GM18861 (cell line): Measurements from ENCODE around the gene CTXND1.
"Not testable (repeated sequence)": the region's sequence is repeated elsewhere in the genome, so short reads cannot be mapped to it uniquely, and the experiment has no call there.

Source experiments
- ATAC-seq: cut with Tn5 transposase; IDR thresholded peaks from one replicate; pipeline ENCODE4 v1.9.1; 2021; ENCODE audit not compliant: unreplicated experiment

Gene CTXND1

DNA sequence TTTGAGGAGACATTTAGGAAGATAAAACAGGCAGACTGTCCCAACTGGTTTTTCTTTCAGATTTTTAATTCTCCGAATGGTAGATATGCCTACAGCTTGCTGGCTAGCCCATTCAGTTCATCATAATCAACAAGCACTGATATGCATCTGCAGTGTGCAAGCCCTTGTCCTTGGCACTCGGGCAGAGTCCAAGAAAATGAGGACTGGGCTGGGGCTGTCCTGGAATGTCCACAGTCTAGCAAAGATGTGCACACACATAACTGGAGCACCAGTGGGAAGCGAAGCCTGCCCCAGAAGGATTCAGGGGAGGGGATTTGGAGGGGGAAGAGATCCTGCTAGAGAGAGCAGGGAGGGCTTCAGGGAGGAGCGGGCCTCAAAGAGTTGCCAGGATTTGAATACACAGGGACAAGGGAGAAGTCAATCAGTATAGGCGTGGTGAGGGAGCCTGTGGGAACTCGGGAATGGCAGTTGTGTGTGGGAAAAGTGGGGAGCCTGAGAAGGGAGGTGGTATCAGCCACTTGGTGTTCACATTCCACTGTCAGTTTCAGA is 90.5 kb downstream of the CTXND1 start:
- no peak for ATAC-seq

DNA sequence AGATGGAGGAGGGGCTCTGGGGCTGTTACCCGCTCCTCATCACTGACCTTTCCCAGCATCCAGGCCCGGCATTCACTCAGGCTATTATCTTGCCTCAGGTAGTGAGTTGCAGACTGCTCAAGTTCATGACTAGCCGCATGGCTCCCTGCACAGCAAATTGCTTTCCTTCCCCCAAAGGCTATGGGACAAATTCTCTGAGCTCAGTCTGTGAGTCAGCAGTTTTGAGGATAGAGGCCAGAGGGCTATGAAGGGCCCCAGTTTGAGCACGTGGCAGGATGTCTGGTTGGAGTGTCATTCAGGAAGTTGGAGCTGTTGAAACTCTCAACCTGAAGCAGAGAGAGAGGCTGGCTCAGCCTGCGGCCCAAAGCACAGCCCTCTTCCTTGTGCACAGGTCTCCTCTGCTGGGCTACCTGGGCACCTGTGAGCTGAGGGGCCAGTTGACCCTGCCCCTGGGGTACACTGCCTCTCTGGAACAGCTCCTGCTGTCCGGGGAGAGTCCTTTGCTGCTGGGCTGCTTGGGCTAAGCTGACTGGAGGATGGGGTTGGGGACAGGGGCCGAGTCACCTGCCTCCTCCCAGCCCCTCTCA is 91.3 kb downstream of the CTXND1 start:
- no peak for ATAC-seq

DNA sequence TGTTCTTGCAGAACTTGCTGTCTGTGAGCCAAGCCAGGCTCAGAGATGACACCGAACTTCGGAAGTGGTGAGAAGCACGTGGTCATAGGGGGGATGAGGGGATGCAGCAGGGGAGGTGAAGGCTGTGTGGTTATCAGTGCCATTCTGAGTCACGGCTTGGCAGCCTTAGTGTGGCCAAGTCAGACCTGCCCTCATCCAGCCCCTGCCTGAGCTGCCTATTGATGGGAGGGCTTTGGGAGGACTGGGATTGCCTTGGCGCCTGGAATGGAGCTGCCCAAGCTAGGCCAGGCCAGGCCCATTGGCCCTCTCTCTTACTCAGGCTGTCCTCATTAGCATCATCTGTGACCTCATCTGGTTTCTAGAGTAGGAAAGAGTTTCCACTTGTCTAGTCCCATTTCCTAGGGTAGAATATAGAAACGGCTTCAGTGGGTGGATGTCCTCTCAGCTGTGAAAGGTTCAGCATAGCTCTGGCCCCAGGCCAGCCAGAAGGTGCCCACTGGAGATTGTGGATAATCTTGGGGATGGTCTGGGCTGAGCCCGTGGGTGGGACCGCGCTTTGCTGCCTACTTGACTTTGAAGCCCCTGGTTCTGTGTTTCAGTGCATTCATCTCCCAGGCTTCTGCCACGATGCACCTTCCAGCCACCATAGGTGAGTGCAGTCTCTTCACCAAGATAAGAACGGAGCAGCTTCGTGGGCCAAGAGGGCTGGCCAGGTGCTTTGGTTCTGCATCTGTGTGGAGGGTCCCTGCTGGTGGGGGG is 92.0 kb downstream of the CTXND1 start:
- no peak for ATAC-seq

DNA sequence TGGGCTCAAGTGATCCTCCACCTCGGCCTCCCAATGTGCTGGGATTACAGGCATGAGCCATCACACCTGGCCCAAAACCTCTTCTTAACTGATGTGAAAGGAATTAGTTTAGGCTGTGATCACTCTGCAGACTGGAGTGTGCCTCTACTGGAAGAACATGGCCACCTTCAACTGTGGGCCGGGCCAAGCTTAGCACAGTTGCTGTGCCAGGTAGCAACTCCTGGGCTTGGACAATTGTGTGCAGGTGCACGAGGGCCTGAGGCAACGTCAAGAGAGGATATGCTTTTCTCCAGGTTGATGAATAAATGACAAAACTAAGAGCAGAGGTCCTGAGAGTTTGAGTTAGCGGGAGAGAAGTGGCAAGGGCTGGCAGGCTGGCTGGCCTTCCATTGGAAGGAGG is 92.7 kb downstream of the CTXND1 start:
- no peak for ATAC-seq

DNA sequence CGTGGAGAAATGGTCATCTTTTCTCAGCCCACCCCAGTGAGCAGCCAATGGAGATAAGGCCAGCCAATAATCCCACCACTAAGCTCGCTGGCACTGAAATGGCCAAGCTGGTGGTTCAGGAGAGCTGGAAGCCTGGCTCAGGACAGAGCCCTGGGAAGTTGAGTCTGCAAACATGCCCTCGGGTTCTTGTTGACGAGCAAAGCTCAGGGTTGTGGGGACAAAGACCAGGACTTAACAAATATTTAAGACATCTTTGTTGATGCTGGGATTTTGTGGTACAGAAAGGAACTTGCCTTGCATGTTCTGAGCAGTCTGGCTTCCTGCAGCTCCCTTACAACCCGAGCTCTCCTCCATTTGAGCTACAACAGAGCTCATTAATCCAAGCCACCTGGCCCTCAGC is 94.8 kb downstream of the CTXND1 start:
- ATAC-seq, result no peak

DNA sequence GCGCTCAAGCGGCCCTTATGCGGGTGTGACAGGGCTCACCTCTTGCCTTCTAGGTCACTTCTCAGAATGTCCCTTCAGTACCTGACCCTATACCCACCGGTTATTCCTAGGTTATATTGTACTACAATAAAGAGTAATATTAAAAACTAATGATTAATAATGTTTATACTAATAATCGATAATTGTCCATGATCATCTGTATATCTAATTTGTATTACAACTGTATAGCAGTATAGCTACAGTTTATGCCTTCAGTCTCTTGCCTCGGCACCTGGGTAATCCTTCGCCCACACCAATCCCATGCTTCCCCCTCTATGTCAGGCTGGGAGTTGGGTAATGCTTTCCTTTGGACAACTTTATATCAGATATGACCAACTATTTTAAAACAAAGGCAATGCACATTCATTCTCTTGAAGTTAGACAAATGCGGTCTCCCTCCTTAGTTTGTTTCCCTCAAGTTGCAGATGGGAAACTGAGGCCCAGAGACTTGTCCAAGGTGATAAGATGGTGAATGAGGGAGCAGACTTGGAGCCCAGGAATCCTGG is 95.8 kb downstream of the CTXND1 start:
- no peak for ATAC-seq

DNA sequence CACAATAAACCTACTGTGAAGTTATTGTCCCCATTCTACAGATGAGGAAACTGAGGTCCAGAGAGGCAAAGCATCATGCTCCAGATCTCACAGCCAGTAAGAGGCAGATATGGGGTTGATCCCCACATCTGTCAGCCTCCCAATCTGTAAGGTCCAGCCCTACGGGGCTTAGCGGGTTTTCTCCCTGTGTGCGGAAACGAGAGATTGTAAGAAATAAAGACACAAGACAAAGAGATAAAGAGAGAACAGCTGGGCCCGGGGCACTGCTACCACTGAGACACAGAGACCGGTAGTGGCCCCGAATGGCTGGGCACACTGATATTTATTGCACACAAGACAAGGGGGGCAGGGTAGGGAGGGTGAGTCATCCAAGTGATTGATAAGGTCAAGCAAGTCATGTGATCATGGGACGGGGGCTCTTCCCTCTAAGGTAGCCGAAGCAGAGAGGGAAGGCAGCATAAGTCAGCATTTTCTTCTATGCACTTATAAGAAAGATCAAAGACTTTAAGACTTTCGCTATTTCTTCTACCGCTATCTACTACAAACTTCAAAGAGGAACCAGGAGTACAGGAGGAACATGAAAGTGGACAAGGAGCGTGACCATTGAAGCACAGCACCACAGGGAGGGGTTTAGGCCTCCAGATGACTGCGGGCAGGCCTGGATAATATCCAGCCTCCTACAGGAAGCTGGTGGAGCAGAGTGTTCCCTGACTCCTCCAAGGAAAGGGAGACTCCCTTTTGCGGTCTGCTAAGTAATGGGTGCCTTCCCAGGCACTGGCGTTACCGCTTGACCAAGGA is 96.4 kb downstream of the CTXND1 start:
- ATAC-seq, result not testable (repeated sequence)

DNA sequence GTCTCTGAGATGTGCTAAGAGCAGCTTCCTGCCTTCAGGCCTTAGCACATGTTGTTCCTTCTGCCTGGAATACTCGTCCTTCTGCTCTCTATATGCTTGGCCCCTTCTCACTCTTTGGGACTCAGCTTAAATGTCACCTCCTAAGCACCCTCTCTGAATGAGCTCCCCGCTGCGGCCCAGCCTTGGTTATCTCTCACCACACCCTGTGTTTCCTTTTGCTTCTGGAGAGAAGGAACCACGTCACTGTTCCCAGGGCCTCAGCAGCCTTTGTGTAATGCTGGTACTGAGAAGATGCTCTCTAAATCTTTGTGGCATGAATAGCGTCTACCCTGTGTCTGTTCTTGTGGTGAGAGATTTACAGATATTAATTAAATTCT is 97.0 kb downstream of the CTXND1 start:
- no peak for ATAC-seq

DNA sequence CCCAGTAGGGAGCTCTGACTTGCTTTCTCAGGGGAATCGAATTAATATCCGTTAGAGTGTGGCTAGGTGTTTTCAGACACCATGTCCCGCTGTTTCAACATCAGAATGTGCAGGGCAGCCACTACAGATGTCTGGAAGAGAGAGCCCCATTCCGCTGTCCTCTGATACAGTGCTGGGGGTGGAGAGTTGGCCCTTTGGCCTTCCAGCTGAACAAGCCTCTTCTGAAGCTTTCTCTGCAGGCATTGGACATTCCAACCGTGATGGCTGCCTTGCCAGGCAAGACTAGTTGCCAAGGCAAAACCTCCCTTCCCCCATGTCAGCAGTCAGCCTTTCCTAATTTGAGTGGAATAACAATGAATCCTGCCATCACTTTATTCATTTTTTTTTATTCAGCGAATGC is 97.7 kb downstream of the CTXND1 start:
- ATAC-seq, result no peak

DNA sequence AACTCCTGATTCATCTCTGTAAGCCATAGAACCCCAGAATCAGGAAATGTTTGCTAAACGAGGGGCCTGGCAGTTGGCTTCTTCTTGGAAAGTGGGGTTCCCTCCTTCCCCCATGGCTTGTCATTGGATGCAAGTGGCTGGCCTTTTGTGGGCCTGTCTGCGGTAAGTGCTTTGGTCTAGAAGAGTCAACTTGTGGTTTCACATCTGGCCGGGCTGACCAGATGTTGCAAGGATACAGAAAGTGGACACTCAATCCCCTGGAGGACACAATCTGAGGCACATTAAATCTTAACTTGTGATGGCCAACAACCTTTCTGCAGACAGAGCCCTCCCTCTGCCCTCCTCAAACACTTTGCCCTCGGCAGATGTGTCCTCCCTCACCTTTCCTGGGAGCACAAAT is 98.1 kb downstream of the CTXND1 start:
- ATAC-seq, result no peak

DNA sequence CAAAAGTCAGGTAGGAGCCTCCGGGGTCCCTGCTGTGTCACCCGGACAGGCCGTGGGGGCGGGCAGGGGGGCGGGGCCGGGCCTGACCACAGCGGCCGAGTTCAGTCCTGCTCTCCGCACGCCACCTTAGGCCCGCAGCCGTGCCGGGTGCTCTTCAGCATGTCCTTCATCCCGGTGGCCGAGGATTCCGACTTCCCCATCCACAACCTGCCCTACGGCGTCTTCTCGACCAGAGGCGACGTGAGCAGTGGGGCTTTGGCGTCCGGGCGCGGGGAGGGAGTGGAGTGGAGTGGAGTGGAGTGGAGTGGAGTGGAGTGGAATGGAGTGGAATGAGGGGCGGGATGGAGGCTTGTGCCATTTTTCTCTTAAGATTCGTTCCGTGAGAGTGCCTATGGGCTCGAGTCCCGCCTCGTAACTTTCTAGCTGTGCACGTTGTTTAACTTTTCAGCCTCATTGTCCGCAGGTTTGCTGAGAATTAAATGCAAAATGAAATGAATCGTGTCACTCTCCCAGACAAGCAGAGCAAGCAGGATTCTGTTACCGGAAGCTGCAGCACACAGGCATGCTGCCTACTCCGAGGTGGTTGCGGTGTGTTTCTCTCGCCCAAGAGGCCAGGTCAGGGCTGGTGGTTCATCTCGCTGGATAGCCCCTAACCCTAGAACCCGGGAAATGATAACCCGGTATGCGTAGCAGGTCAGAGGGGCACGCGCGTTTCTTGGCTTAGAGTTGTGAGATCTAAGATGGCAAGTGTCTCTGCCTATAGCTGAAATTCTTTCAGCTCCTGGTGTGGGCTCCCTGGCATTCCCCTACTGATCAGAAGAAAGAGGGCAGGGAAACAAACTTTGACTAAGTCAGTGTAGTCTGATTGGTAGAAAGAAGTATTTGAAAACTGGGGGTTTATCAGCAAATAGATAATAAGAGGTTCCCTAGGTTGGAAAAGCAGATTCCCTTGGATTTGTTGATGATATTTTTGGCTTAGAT is 98.8 kb downstream of the CTXND1 start, which contains the start of gene FAH:
Gene FAH (plus strand): TSS at position 104 of the 981 bp plus-strand sequence. CDS start 56 bp downstream, at position 160.
- ATAC-seq, result no peak

DNA sequence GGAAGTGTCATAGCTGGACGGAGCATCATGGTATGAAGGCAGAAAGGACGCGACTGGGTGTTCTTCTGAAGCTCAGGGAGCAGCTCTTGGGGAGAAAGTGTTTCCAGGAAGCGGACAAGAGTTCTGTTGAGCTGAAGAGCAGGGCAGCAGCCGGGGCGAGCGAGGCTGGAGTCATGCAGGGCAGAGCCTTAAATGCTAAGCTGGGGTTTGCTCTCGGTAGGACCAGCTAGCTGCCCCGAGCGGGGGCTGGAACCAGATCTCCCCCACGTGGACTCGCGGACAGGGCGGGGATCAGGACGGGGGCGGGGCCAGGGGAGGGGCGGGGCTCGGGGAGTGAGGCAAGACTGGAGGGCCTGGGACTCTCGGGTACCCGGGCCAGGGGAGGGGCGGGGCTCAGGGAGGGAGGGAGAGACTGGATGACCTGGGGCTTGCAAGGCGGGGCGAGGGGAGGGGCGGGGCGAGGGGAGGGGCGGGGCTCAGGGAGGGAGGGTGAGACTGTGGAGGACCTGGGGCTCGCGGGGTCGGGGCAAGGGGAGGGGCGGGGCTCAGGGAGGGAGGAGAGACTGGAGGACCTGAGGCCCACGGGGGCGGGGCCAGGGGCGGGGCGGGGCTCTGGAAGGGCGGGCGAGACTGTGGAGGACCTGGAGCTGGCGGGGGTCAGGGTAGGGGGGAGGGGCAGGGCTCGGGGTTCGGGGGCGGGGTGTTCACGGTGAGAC is 99.7 kb downstream of the CTXND1 start:
- peak; percentile 41 for ATAC-seq

DNA sequence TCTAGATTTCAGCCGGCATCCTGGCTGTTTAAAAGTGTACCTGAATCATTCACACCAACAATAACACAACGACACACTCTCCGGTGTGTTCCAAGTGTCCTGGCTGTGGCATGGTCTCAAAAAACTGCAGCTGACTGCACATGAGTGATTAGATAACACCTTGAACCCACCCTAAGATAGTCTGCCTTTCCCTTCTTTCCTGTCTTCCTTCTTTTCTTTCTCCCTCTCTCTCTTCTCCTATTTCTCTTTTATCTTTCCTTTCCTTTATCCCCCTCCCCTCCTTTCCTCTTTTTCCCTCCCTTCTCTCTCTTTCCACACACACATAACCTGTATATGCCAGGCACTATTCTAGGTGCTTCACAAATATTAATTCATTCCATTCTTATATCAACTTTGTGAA is 100.4 kb downstream of the CTXND1 start:
- no peak for ATAC-seq

DNA sequence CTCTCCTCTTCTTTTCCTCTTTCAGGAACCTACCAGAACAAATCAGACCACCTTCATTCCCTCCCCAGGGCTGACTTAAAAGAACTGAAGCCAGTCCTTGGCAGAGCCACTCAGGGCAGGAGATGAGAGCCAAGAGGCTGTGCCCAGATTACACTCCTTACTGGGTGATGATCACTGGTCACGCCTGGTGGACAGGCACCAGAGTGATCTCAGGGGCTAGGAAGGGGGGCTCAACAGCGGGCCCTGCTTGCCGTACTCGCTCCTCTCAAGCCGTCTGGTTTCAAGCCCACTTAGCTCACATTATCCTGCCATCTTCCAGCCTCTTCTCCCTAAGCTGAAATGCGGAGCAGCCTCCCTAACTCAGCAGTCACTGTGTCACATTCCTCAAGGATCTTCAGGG is 100.9 kb downstream of the CTXND1 start:
- ATAC-seq, result no peak
